HEK293 (cell line): ENCODE data around the gene SMAGP.
"Not testable (repeated sequence)": the region's sequence is repeated elsewhere in the genome, so short reads cannot be mapped to it uniquely, and the experiment has no call there.

Experiments used
- YY1 ChIP-seq: fragments of 450-650 bp; formaldehyde crosslinking; IDR thresholded peaks from 2 replicates; pipeline ENCODE4 v1.5.1; 2018; ENCODE audit warnings: missing biosample characterization, missing genetic modification characterization
- ZBTB17 ChIP-seq: fragments of 450-650 bp; formaldehyde crosslinking; IDR thresholded peaks from 2 replicates; pipeline ENCODE4 v1.5.1; 2016; ENCODE audit warnings: missing biosample characterization, missing genetic modification characterization
- ZNF146 ChIP-seq: fragments of 450-650 bp; formaldehyde crosslinking; IDR thresholded peaks from 2 replicates; pipeline ENCODE4 v1.5.1; 2016; ENCODE audit warnings: missing biosample characterization, missing genetic modification characterization
- ZNF174 ChIP-seq: fragments of 450-650 bp; formaldehyde crosslinking; IDR thresholded peaks from 2 replicates; pipeline ENCODE4 v1.5.0; 2017; ENCODE audit warnings: missing biosample characterization, mild to moderate bottlenecking, missing genetic modification characterization
- ZNF2 ChIP-seq: fragments of 450-650 bp; formaldehyde crosslinking; IDR thresholded peaks from 2 replicates; pipeline ENCODE4 v1.5.1; 2016; ENCODE audit warnings: missing biosample characterization, missing genetic modification characterization
- ZNF335 ChIP-seq: fragments of 450-650 bp; formaldehyde crosslinking; conservative IDR thresholded peaks from 2 replicates; pipeline ENCODE4 v1.5.1; 2016; ENCODE audit warnings: missing biosample characterization, missing genetic modification characterization
- ZNF394 ChIP-seq: fragments of 450-650 bp; formaldehyde crosslinking; IDR thresholded peaks from 2 replicates; pipeline ENCODE4 v1.5.1; 2016; ENCODE audit warnings: missing biosample characterization, missing genetic modification characterization, mild to moderate bottlenecking, moderate library complexity, borderline replicate concordance
- ZNF561 ChIP-seq: fragments of 450-650 bp; IDR thresholded peaks from 2 replicates; pipeline ENCODE4 v1.5.1; 2018; ENCODE audit warnings: missing biosample characterization, missing genetic modification characterization, borderline replicate concordance
- ZNF704 ChIP-seq: fragments of 450-650 bp; formaldehyde crosslinking; IDR thresholded peaks from 2 replicates; pipeline ENCODE4 v1.5.1; 2016; ENCODE audit warnings: missing biosample characterization, missing genetic modification characterization
- TF ChIP-seq, protein P1 (sequence below): fragments of 450-650 bp; formaldehyde crosslinking; IDR thresholded peaks from 2 replicates; pipeline ENCODE4 v1.5.1; 2016; ENCODE audit warnings: missing biosample characterization, missing genetic modification characterization

DNA sequence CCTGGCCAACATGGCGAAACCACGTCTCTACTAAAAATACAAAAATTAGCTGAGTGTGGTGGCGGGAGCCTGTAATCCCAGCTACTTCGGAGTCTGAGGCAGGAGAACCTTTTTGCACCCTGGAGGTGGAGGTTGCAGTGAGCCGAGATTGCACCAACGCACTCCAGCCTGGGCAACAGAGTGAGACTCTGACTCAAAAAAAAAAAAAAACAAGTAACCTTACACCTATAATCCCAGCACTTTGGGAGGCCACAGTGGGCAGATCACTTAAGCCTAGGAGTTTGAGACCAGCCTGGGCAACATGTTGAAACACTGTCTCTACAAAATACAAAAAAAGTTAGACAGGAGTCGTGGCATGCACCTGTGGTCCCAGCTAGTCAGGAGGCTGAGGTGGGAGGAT is 2.6 kb upstream of the SMAGP start:
- TF ChIP-seq ZNF174 (tag by site-specific recombination); ZNF146 (tag by site-specific recombination); ZNF2; ZNF704 (tag by site-specific recombination); ZBTB17 (tag by site-specific recombination); ZNF561 (tag by site-specific recombination); ZNF394 (tag by site-specific recombination); ZNF335 (tag by site-specific recombination); YY1 (tag by site-specific recombination): not testable (repeated sequence)
- TF ChIP-seq, protein P1, sequence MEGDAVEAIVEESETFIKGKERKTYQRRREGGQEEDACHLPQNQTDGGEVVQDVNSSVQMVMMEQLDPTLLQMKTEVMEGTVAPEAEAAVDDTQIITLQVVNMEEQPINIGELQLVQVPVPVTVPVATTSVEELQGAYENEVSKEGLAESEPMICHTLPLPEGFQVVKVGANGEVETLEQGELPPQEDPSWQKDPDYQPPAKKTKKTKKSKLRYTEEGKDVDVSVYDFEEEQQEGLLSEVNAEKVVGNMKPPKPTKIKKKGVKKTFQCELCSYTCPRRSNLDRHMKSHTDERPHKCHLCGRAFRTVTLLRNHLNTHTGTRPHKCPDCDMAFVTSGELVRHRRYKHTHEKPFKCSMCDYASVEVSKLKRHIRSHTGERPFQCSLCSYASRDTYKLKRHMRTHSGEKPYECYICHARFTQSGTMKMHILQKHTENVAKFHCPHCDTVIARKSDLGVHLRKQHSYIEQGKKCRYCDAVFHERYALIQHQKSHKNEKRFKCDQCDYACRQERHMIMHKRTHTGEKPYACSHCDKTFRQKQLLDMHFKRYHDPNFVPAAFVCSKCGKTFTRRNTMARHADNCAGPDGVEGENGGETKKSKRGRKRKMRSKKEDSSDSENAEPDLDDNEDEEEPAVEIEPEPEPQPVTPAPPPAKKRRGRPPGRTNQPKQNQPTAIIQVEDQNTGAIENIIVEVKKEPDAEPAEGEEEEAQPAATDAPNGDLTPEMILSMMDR (tag by site-specific recombination), result not testable (repeated sequence)
